SK-N-SH (cell line): Measurements from ENCODE around the gene RAPGEF3. TPM values are rescaled to one million over a fixed set of nuclear protein-coding genes. Genes with fewer than 3 reads are reported as not detected.

ENCODE experiments used
- CTCF ChIA-PET: fragments of 300-600, 350-600 bp; formaldehyde crosslinking; extraction: SDS; loops from one replicate; lab custom pipeline; 2021; lab: Yijun Ruan, JAX
- POLR2A ChIA-PET: fragments of 350-600 bp; sonication (Branson Sonifier 250); formaldehyde crosslinking; extraction: SDS; loops from one replicate; lab custom pipeline; 2020; ENCODE audit warnings: antibody characterized with exemption, inconsistent platforms; lab: Yijun Ruan, JAX
- DNase-seq: peaks from one replicate; pipeline ENCODE4 v3.0.0; 2012
- H2AFZ ChIP-seq: fragments of 200-600 bp; sonication (generic); 2 replicates; pipeline ENCODE4 v1.8.1; 2016; ENCODE audit warnings: antibody characterized with exemption, mild to moderate bottlenecking, low read depth
- H3F3A ChIP-seq: fragments of 200-600 bp; sonication (generic); replicated peaks from 2 replicates; pipeline ENCODE3; 2016; ENCODE audit warnings: antibody characterized with exemption, mild to moderate bottlenecking; ENCODE audit not compliant: insufficient read depth
- H3K27ac ChIP-seq, 2 experiments: fragments of 200-500 bp in 1 of 2; fragments of 200-600 bp in 1 of 2; sonication (Bioruptor generic) in 1 of 2; sonication (generic), shearing (Covaris generic) in 1 of 2; 2 replicates each; pipeline versions ENCODE4 v1.5.1 to v1.6.1; 2014 to 2016; ENCODE audit warnings: low read depth in 2 of 2, inconsistent platforms in 1 of 2, low read length in 1 of 2, mild to moderate bottlenecking in 1 of 2, mixed read lengths in 1 of 2
- H3K27me3 ChIP-seq: fragments of 200-600 bp; sonication (generic), shearing (Covaris generic); 2 replicates; pipeline ENCODE4 v1.6.1; 2016; ENCODE audit warnings: mixed run types; ENCODE audit not compliant: insufficient read depth
- H3K36me3 ChIP-seq, 2 experiments: fragments of 200-500 bp in 1 of 2; fragments of 200-600 bp in 1 of 2; sonication (Bioruptor generic) in 1 of 2; sonication (generic) in 1 of 2; replicated peaks in 1 of 2; 2 replicates each; pipeline versions ENCODE3 to v1.5.1; 2014 to 2016; ENCODE audit warnings: low read length in 1 of 2, mild to moderate bottlenecking in 1 of 2; ENCODE audit not compliant: insufficient read depth in 2 of 2, control insufficient read depth in 1 of 2
- H3K4me1 ChIP-seq, 2 experiments: fragments of 200-500 bp in 1 of 2; fragments of 200-600 bp in 1 of 2; sonication (Bioruptor generic) in 1 of 2; sonication (generic), shearing (Covaris generic) in 1 of 2; 2 replicates each; pipeline versions ENCODE4 v1.5.1 to v1.6.1; 2014 to 2016; ENCODE audit warnings: low read depth in 1 of 2, low read length in 1 of 2, mixed run types in 1 of 2; ENCODE audit not compliant: insufficient read depth in 2 of 2, control insufficient read depth in 1 of 2
- H3K4me2 ChIP-seq: fragments of 200-600 bp; sonication (generic), shearing (Covaris generic); 2 replicates; pipeline ENCODE4 v1.6.1; 2017; ENCODE audit warnings: mixed run types
- H3K4me3 ChIP-seq, 2 experiments: fragments of 200-500 bp in 1 of 2; fragments of 200-600 bp in 1 of 2; sonication (Bioruptor generic) in 1 of 2; sonication (generic), shearing (Covaris generic) in 1 of 2; 2 replicates each; pipeline versions ENCODE4 v1.5.1 to v1.8.1; 2014 to 2016; ENCODE audit warnings: low read depth in 2 of 2, inconsistent platforms in 1 of 2, low read length in 1 of 2, mild to moderate bottlenecking in 1 of 2, mixed read lengths in 1 of 2, moderate library complexity in 1 of 2
- H3K79me2 ChIP-seq: fragments of 200-600 bp; sonication (generic); 2 replicates; pipeline ENCODE4 v1.8.1; 2017; ENCODE audit warnings: mild to moderate bottlenecking; ENCODE audit not compliant: insufficient read depth
- H3K9ac ChIP-seq: fragments of 200-600 bp; sonication (generic); 2 replicates; pipeline ENCODE4 v1.6.1; 2017; ENCODE audit warnings: mixed run types
- H3K9me2 ChIP-seq: fragments of 200-600 bp; sonication (generic); 2 replicates; pipeline ENCODE4 v1.6.1; 2017; ENCODE audit warnings: mixed run types
- H3K9me3 ChIP-seq: fragments of 200-600 bp; sonication (generic); 2 replicates; pipeline ENCODE4 v1.6.1; 2017; ENCODE audit warnings: mixed run types, mild to moderate bottlenecking, moderate library complexity
- H4K20me1 ChIP-seq: fragments of 200-600 bp; sonication (generic); 2 replicates; pipeline ENCODE4 v1.6.1; 2017; ENCODE audit warnings: mild to moderate bottlenecking, mixed run types; ENCODE audit not compliant: insufficient read depth
- CTCF ChIP-seq: fragments of 200-600 bp; sonication (generic); IDR thresholded peaks from 2 replicates; pipeline ENCODE4 v1.6.1; 2017; ENCODE audit warnings: antibody characterized with exemption, mild to moderate bottlenecking, moderate library complexity
- ELF1 ChIP-seq: IDR thresholded peaks from 2 replicates; pipeline ENCODE4 v1.4.0; 2012
- EP300 ChIP-seq, 2 experiments: IDR thresholded peaks; 2 replicates each; pipeline versions ENCODE4 v1.4.0 to v1.6.1; 2012; ENCODE audit warnings: borderline replicate concordance in 1 of 2, low read depth in 1 of 2, low read length in 1 of 2
- FOSL2 ChIP-seq: IDR thresholded peaks from 2 replicates; pipeline ENCODE4 v1.4.0; 2012; ENCODE audit warnings: low read depth, mild to moderate bottlenecking, moderate library complexity, borderline replicate concordance
- GATA2 ChIP-seq: sonication (generic); formaldehyde crosslinking; IDR thresholded peaks from 2 replicates; pipeline ENCODE4 v1.5.0; 2020; ENCODE audit warnings: mild to moderate bottlenecking, missing genetic modification reagents
- IRF3 ChIP-seq: fragments of 150-350 bp; IDR thresholded peaks from 2 replicates; pipeline ENCODE4 v1.6.1; 2016; ENCODE audit warnings: mild to moderate bottlenecking, low read depth, low read length
- JUND ChIP-seq: IDR thresholded peaks from 2 replicates; pipeline ENCODE4 v1.4.0; 2012
- MAX ChIP-seq: IDR thresholded peaks from 2 replicates; pipeline ENCODE4 v1.4.0; 2012; ENCODE audit warnings: low read depth
- MEF2A ChIP-seq: IDR thresholded peaks from 2 replicates; pipeline ENCODE4 v1.4.0; 2012; ENCODE audit warnings: low read depth, borderline replicate concordance
- PBX3 ChIP-seq: IDR thresholded peaks from 2 replicates; pipeline ENCODE4; 2012
- POLR2AphosphoS5 ChIP-seq: IDR thresholded peaks from 2 replicates; pipeline ENCODE4 v1.6.1; 2012; ENCODE audit warnings: low read depth, low read length
- RAD21 ChIP-seq: IDR thresholded peaks from 2 replicates; pipeline ENCODE4 v1.6.1; 2012; ENCODE audit warnings: mild to moderate bottlenecking, low read length
- REST ChIP-seq: IDR thresholded peaks from 2 replicates; pipeline ENCODE4 v1.6.1; 2012; ENCODE audit warnings: mild to moderate bottlenecking, low read depth, low read length, moderate library complexity
- TAF1 ChIP-seq: IDR thresholded peaks from 2 replicates; pipeline ENCODE4 v1.6.1; 2012; ENCODE audit warnings: low read depth, mild to moderate bottlenecking, low read length, moderate library complexity, borderline replicate concordance
- TCF12 ChIP-seq: IDR thresholded peaks from 2 replicates; pipeline ENCODE4 v1.4.0; 2012
- TEAD4 ChIP-seq: IDR thresholded peaks from 2 replicates; pipeline ENCODE4 v1.4.0; 2012; ENCODE audit warnings: mild to moderate bottlenecking, borderline replicate concordance; ENCODE audit not compliant: insufficient read depth
- USF1 ChIP-seq: IDR thresholded peaks from 2 replicates; pipeline ENCODE4 v1.4.0; 2012; ENCODE audit warnings: low read depth, borderline replicate concordance
- ZBTB33 ChIP-seq: IDR thresholded peaks from 2 replicates; pipeline ENCODE4 v1.4.0; 2012; ENCODE audit warnings: low read depth, borderline replicate concordance
- WGBS: methylation state at CpG from one replicate; pipeline ENCODE4 v1.1.6; 2017; ENCODE audit warnings: low lambda C conversion rate; 5-methylcytosine and 5-hydroxymethylcytosine counted together
- polyA plus RNA-seq, 3 experiments: library from polyadenylated mRNA; depleted of rRNA; stranded (reverse); fragments of >200 nt; gene quantifications; 2 replicates each; pipeline ENCODE4 v1.2.3, GENCODE V29; 2012

RAPGEF3 gene
- polyA plus RNA-seq, 1 of the 3 experiments (the other 2 are of a cell fraction) = 0.90 TPM

GRCh38 chr12:47732504-47732903, 26.2 kb downstream of the RAPGEF3 start (continued):
- no peak for TF ChIP-seq EP300 (IDR thresholded peaks at IDR 0.05; ENCODE audit: borderline replicate concordance in 1 of 2, low read depth in 1 of 2, low read length in 1 of 2)
- no peak for TF ChIP-seq ZBTB33
- no peak for TF ChIP-seq TCF12

GRCh38 chr12:47731723-47732122, 27.0 kb downstream of the RAPGEF3 start:
- no peaks in the 10 kb centered on the region for H4K20me1 ChIP-seq
- no peaks in the 10 kb centered on the region for H3K9me2 ChIP-seq
- H3K36me3 ChIP-seq = no peaks in the 10 kb centered on the region
- 72% methylated on average over 5 of the region's 5 CpGs for WGBS
- no peaks in the 10 kb centered on the region for H3F3A ChIP-seq
- H2AFZ ChIP-seq = no peak overlapping the region
- H3K9me3 ChIP-seq = no peaks in the 10 kb centered on the region
- H3K4me3 ChIP-seq = no peak overlapping the region
- TF ChIP-seq PBX3 = no peak
- no peak for TF ChIP-seq FOSL2
- no peak for TF ChIP-seq POLR2AphosphoS5
- TF ChIP-seq IRF3 = no peak
- TF ChIP-seq JUND = no peak
- no peak for TF ChIP-seq ELF1
- TF ChIP-seq TEAD4 = no peak
- no peak for TF ChIP-seq CTCF
- TF ChIP-seq MAX = no peak
- TF ChIP-seq EP300 (IDR thresholded peaks at IDR 0.05; ENCODE audit: borderline replicate concordance in 1 of 2, low read depth in 1 of 2, low read length in 1 of 2) = no peak
- no peak for TF ChIP-seq TAF1
- TF ChIP-seq USF1 = no peak
- TF ChIP-seq REST = no peak
- no peak for TF ChIP-seq RAD21
- TF ChIP-seq MEF2A = no peak
- TF ChIP-seq GATA2 = no peak
- TF ChIP-seq, all 33 proteins: peak for 0
- no peaks in the 10 kb centered on the region for H3K79me2 ChIP-seq
- no peak for DNase-seq
- peaks cover 0 to 39% of the 10 kb centered on the region in 2 experiments; a peak in 1 of 4 replicates for H3K4me1 ChIP-seq
- no peak overlapping the region for H3K4me2 ChIP-seq
- POLR2A ChIA-PET = no interaction called here
- CTCF ChIA-PET = interaction anchor here (3.3 to 43.0 kb wide), 5 partner anchors 11 to 106 kb away, joined by 14 to 1294 read pairs (median 298); partner anchors contain the start of genes RAPGEF3 and SLC48A1
- H3K27me3 ChIP-seq = no peaks in the 10 kb centered on the region
- no peak overlapping the region for H3K27ac ChIP-seq
- no peak overlapping the region for H3K9ac ChIP-seq
